Panc1 (cell line): ENCODE data around the gene L3MBTL3. TPM values are rescaled to one million over a fixed set of nuclear protein-coding genes. Genes with fewer than 3 reads are reported as not detected.
A peak's percentile ranks its signal among the peaks of the same experiment; 100 is the strongest.

Experiments used
- ATAC-seq: fragments of 200-7000 bp; cut with Tn5 transposase; 2 replicates; pipeline ENCODE4 v1.9.1; 2020; ENCODE audit warnings: mild to moderate bottlenecking, moderate library complexity
- BruUV-seq: library from RNA; stranded (reverse); fragments of 400-500 nt; replicated peaks from 2 replicates; lab custom pipeline; 2021; lab: Mats Ljungman, UMichigan
- CTCF ChIA-PET: fragments of 300-600 bp; sonication (Branson Sonifier 250); formaldehyde crosslinking; loops from one replicate; lab custom pipeline; 2022; ENCODE audit warnings: antibody characterized with exemption; lab: Charles Lee
- POLR2A ChIA-PET: fragments of 300-600 bp; sonication (Branson Sonifier 250); formaldehyde crosslinking; loops from one replicate; lab custom pipeline; 2022; ENCODE audit warnings: antibody characterized with exemption; lab: Charles Lee
- DNase-seq: peaks from one replicate; pipeline ENCODE4 v3.0.0-alpha.2; 2010; ENCODE audit warnings: low read depth, low spot score
- H3K27ac ChIP-seq: 2 replicates; pipeline ENCODE4 v1.5.1; 2011; ENCODE audit warnings: mild to moderate bottlenecking, low read length, inconsistent platforms
- H3K27me3 ChIP-seq: fragments of 200-500 bp; sonication (Bioruptor generic); 2 replicates; pipeline ENCODE4 v1.6.0; 2014; ENCODE audit warnings: low read length, inconsistent platforms; ENCODE audit not compliant: control insufficient read depth, insufficient read depth
- H3K36me3 ChIP-seq: fragments of 200-500 bp; sonication (Bioruptor generic); 2 replicates; pipeline ENCODE4 v1.5.1; 2014; ENCODE audit warnings: inconsistent platforms, mild to moderate bottlenecking, low read length, moderate library complexity; ENCODE audit not compliant: control insufficient read depth, insufficient read depth
- H3K4me1 ChIP-seq: 2 replicates; pipeline ENCODE4 v1.5.1; 2011; ENCODE audit warnings: inconsistent platforms, mild to moderate bottlenecking, low read length, moderate library complexity; ENCODE audit not compliant: control insufficient read depth, insufficient read depth
- H3K4me3 ChIP-seq, 2 experiments: 2 replicates each; pipeline ENCODE4 v1.5.1; 2011 to 2012; ENCODE audit warnings: low read depth in 2 of 2, low read length in 2 of 2, mild to moderate bottlenecking in 2 of 2, inconsistent platforms in 1 of 2, moderate library complexity in 1 of 2
- H3K9me3 ChIP-seq: fragments of 200-500 bp; sonication (Bioruptor generic); 2 replicates; pipeline ENCODE4 v1.5.1; 2014; ENCODE audit warnings: low read depth, mild to moderate bottlenecking, inconsistent platforms, low read length, moderate library complexity; ENCODE audit not compliant: control insufficient read depth, insufficient read depth
- POLR2AphosphoS5 ChIP-seq: IDR thresholded peaks from 2 replicates; pipeline ENCODE4 v1.6.1; 2012; ENCODE audit warnings: mild to moderate bottlenecking, low read depth, low read length, moderate library complexity
- SIN3A ChIP-seq: IDR thresholded peaks from 2 replicates; pipeline ENCODE4 v1.6.1; 2012; ENCODE audit warnings: low read depth, mild to moderate bottlenecking, low read length, moderate library complexity, borderline replicate concordance; ENCODE audit not compliant: insufficient read depth
- TCF7L2 ChIP-seq: IDR thresholded peaks from 2 replicates; pipeline ENCODE4 v1.6.1; 2011; ENCODE audit warnings: mild to moderate bottlenecking, low read depth, low read length, inconsistent platforms
- in situ Hi-C: cut with HindIII; loops from 2 replicates; pipeline ENCODE4 v1.10.0; 2016; ENCODE audit warnings: low sequenced_read_pairs, low pct_unique_long_range_greater_than_20kb
- intact Hi-C: fragments of 100-400 bp; cut with micrococcal nuclease; formaldehyde crosslinking; loops from one replicate; pipeline ENCODE4 v1.10.0; 2022; ENCODE audit not compliant: unreplicated experiment
- total RNA-seq: library from RNA; stranded (reverse); gene quantifications from one replicate; pipeline ENCODE4 v1.2.1, GENCODE V29; 2021; ENCODE audit not compliant: unreplicated experiment
- TF ChIP-seq, protein P1 (sequence below): fragments of 450-650 bp; IDR thresholded peaks from 2 replicates; pipeline ENCODE4 v1.5.1; 2017; ENCODE audit warnings: mild to moderate bottlenecking
- TF ChIP-seq, protein P2 (sequence below), 2 experiments: IDR thresholded peaks; 2 replicates each; pipeline ENCODE4 v1.6.1; 2011 to 2012; ENCODE audit warnings: low read depth in 2 of 2, control low read depth in 1 of 2, low read length in 1 of 2, mild to moderate bottlenecking in 1 of 2, moderate library complexity in 1 of 2; ENCODE audit not compliant: insufficient read depth in 1 of 2

Gene L3MBTL3
- total RNA-seq, 1 experiment from 2014 or later, result 4.2 TPM

DNA sequence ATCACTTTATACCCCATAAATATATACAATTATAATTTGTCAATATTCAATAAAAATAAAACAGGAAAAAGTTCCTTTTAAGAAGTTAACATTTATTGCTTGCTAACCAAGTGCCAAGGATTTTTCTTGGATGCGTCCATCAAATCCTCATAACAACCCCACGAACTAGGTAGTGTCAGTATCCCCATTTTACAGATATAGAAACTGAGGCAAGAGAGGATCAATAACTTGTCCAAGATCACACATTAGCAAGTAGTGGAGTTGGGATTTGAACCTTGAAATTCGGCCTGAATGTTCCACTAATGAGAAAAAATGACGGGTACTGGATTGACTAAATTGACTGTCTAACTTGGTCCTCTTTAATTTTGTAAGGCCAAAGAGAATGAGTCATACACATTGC lies 5.7 kb upstream of the L3MBTL3 start:
- Histone ChIP-seq H3K27me3 (no peaks in the 10 kb centered on the region), H3K9me3 (no peaks in the 10 kb centered on the region), H3K4me1 (no peaks in the 10 kb centered on the region), H3K27ac (no peak overlapping the region), H3K4me3 (no peak overlapping the region), H3K36me3 (no peaks in the 10 kb centered on the region)
- BruUV-seq, result no TSS peak
- ATAC-seq (no peak), DNase-seq (no peak)
- intact Hi-C loops, result no loop called here
- CTCF ChIA-PET, result no interaction called here
- POLR2A ChIA-PET, result no interaction called here
- no peak for TF ChIP-seq TCF7L2
- TF ChIP-seq, protein P1, sequence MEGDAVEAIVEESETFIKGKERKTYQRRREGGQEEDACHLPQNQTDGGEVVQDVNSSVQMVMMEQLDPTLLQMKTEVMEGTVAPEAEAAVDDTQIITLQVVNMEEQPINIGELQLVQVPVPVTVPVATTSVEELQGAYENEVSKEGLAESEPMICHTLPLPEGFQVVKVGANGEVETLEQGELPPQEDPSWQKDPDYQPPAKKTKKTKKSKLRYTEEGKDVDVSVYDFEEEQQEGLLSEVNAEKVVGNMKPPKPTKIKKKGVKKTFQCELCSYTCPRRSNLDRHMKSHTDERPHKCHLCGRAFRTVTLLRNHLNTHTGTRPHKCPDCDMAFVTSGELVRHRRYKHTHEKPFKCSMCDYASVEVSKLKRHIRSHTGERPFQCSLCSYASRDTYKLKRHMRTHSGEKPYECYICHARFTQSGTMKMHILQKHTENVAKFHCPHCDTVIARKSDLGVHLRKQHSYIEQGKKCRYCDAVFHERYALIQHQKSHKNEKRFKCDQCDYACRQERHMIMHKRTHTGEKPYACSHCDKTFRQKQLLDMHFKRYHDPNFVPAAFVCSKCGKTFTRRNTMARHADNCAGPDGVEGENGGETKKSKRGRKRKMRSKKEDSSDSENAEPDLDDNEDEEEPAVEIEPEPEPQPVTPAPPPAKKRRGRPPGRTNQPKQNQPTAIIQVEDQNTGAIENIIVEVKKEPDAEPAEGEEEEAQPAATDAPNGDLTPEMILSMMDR, result no peak
- no peak for TF ChIP-seq SIN3A
- no peak for TF ChIP-seq POLR2AphosphoS5
- TF ChIP-seq, protein P2, sequence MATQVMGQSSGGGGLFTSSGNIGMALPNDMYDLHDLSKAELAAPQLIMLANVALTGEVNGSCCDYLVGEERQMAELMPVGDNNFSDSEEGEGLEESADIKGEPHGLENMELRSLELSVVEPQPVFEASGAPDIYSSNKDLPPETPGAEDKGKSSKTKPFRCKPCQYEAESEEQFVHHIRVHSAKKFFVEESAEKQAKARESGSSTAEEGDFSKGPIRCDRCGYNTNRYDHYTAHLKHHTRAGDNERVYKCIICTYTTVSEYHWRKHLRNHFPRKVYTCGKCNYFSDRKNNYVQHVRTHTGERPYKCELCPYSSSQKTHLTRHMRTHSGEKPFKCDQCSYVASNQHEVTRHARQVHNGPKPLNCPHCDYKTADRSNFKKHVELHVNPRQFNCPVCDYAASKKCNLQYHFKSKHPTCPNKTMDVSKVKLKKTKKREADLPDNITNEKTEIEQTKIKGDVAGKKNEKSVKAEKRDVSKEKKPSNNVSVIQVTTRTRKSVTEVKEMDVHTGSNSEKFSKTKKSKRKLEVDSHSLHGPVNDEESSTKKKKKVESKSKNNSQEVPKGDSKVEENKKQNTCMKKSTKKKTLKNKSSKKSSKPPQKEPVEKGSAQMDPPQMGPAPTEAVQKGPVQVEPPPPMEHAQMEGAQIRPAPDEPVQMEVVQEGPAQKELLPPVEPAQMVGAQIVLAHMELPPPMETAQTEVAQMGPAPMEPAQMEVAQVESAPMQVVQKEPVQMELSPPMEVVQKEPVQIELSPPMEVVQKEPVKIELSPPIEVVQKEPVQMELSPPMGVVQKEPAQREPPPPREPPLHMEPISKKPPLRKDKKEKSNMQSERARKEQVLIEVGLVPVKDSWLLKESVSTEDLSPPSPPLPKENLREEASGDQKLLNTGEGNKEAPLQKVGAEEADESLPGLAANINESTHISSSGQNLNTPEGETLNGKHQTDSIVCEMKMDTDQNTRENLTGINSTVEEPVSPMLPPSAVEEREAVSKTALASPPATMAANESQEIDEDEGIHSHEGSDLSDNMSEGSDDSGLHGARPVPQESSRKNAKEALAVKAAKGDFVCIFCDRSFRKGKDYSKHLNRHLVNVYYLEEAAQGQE (IDR thresholded peaks at IDR 0.05; ENCODE audit: insufficient read depth in 1 of 2, low read depth in 2 of 2, low read length in 1 of 2), result no peak
- in situ Hi-C loops, result no loop called here

- Histone ChIP-seq H3K4me1 (no peaks in the 10 kb centered on the region), H3K4me3 (peak overlapping the region; percentile 64 to 99), H3K27ac (no peak overlapping the region), H3K27me3 (no peaks in the 10 kb centered on the region; the same call in 1 of the 2 replicates), H3K36me3 (no peaks in the 10 kb centered on the region), H3K9me3 (no peaks in the 10 kb centered on the region)
- in situ Hi-C loops, result no loop called here
- ChIA-PET CTCF (no interaction called here), POLR2A (interaction anchor here (0.6 kb wide), 1 partner anchor 243 kb away, joined by 20 read pairs; no protein-coding TSS in a partner anchor)
- no peak for DNase-seq
- TF ChIP-seq SIN3A (no peak), TCF7L2 (no peak), POLR2AphosphoS5 (no peak)
- TF ChIP-seq, protein P1, result no peak
- TF ChIP-seq, protein P2 (IDR thresholded peaks at IDR 0.05; ENCODE audit: insufficient read depth in 1 of 2, low read depth in 2 of 2, low read length in 1 of 2), result no peak
- no TSS peak for BruUV-seq
- intact Hi-C loops, result loop anchor here (5.0 kb wide), 1 partner anchor 1503 kb away; no protein-coding TSS in a partner anchor
- ATAC-seq, result peak; percentile 6; the same call in 1 of the 2 replicates
Measured at GRCh38 chr6:130018744-130019325, 454 bp downstream of the L3MBTL3 start.
